T-helper 1 cell treated with Interleukin-12 subunit alpha and Interleukin-12 subunit beta and Interleukin-4 antibody, amounts not matched to agents 30 μg/mL and 1 μg/mL, for 36 hours (primary cell): Measurements from ENCODE around the gene CPNE9.

Source experiments
- H3K27ac Mint-ChIP-seq: one replicate; pipeline ENCODE4 v1.8.0; 2021; ENCODE audit warnings: mild to moderate bottlenecking, mixed read lengths
- H3K27me3 Mint-ChIP-seq: one replicate; pipeline ENCODE4 v1.8.0; 2021; ENCODE audit warnings: low read depth, mixed read lengths
- H3K36me3 Mint-ChIP-seq: one replicate; pipeline ENCODE4 v1.8.0; 2021; ENCODE audit warnings: low read depth, mixed read lengths
- H3K4me1 Mint-ChIP-seq: one replicate; pipeline ENCODE4 v1.8.0; 2021; ENCODE audit warnings: low read depth, mixed read lengths
- H3K4me3 Mint-ChIP-seq: one replicate; pipeline ENCODE4 v1.8.0; 2021; ENCODE audit warnings: mild to moderate bottlenecking, moderate library complexity, mixed read lengths
- H3K9me3 Mint-ChIP-seq: one replicate; pipeline ENCODE4 v1.8.0; 2021; ENCODE audit warnings: mixed read lengths

Gene CPNE9

DNA sequence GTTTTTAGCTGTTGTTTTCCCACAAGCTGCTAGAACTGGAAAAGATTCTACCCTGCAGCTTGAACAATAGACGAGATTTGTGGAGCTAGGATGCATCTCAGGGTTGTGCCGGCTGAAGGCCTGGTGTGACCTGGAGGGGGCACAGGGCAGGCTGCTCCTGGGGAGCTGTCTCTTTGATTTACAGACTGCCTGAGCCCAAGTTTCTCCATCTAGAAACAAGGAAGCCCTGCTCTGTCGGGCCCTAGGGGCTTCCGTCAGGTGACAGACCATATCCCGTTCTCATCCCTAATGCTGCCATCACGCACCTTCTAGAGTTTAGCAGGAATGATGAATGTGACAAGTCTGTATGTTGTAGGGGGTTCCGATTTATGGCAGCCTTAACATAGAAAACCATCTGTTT, 7.9 kb upstream of the CPNE9 start:
- no peaks in the 10 kb centered on the region for H3K9me3 Mint-ChIP-seq
- no peak overlapping the region for H3K27ac Mint-ChIP-seq
- no peaks in the 10 kb centered on the region for H3K4me1 Mint-ChIP-seq
- no peak overlapping the region for H3K4me3 Mint-ChIP-seq
- H3K27me3 Mint-ChIP-seq, result no peaks in the 10 kb centered on the region
- H3K36me3 Mint-ChIP-seq, result peaks cover 21% of the 10 kb centered on the region

DNA sequence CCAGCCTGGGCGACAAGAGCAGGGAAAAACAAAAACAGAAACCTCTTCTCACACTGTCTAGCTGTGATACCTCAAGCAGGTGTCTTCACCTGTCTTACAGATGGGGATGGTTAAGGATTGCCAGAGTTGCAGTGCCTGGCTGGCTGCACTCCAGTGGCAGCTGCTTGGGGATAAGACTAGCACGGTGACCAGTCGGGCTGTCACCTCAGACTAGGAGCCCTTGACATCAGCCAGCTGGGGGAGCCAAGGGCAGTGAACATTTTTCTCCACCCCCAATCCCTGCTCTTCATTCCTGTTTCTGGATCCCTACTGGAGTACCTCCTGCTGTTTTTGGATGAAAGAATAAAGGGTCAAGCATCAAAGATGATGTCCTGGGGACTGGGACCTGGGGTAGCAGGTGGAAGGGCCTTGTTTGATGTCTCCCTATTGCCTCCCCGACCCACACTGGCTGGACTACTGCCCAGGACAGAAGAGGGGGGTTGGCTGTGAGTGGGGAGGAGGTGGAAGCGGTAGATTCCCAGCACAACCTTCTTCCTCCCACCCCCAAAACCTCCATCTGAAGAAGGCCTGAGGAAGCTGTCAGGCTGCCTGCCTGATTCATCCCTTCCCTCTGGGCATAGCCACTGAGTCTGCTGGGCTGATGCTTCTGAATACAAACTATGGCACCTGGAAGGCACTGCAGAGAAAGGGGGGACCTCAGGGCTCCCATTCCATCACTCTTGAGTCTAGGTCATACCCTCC, 7.0 kb upstream of the CPNE9 start:
- Mint-ChIP-seq H3K9me3 (no peaks in the 10 kb centered on the region), H3K36me3 (peaks cover 21% of the 10 kb centered on the region)

GRCh38 chr3:9697892-9698291, 5.7 kb upstream of the CPNE9 start:
- H3K9me3 Mint-ChIP-seq, result no peaks in the 10 kb centered on the region
- H3K4me3 Mint-ChIP-seq, result no peak overlapping the region
- no peak overlapping the region for H3K27ac Mint-ChIP-seq
- H3K4me1 Mint-ChIP-seq, result no peaks in the 10 kb centered on the region
- H3K36me3 Mint-ChIP-seq, result peaks cover 26% of the 10 kb centered on the region
- peaks cover 6% of the 10 kb centered on the region for H3K27me3 Mint-ChIP-seq

More for the DNA sequence above, 7.0 kb upstream of the CPNE9 start:
- Mint-ChIP-seq H3K27me3 (no peaks in the 10 kb centered on the region), H3K27ac (no peak overlapping the region), H3K4me1 (no peaks in the 10 kb centered on the region), H3K4me3 (no peak overlapping the region)

- H3K9me3 Mint-ChIP-seq, result no peaks in the 10 kb centered on the region
- H3K4me3 Mint-ChIP-seq, result no peak overlapping the region
- no peak overlapping the region for H3K27ac Mint-ChIP-seq
- peaks cover 10% of the 10 kb centered on the region for H3K27me3 Mint-ChIP-seq
- peaks cover 25% of the 10 kb centered on the region for H3K36me3 Mint-ChIP-seq
- H3K4me1 Mint-ChIP-seq, result no peaks in the 10 kb centered on the region
These were observed 5.3 kb upstream of the CPNE9 start for GRCh38 chr3:9698293-9698692.

- H3K36me3 Mint-ChIP-seq, result peaks cover 20% of the 10 kb centered on the region
- H3K4me1 Mint-ChIP-seq, result peaks cover 2% of the 10 kb centered on the region
- H3K27ac Mint-ChIP-seq, result no peak overlapping the region
- no peaks in the 10 kb centered on the region for H3K9me3 Mint-ChIP-seq
- H3K27me3 Mint-ChIP-seq, result peaks cover 27% of the 10 kb centered on the region
- H3K4me3 Mint-ChIP-seq, result no peak overlapping the region
These were observed 3.1 kb upstream of the CPNE9 start for GRCh38 chr3:9700536-9700935.

GRCh38 chr3:9701006-9701405, 2.6 kb upstream of the CPNE9 start:
- H3K27ac Mint-ChIP-seq, result no peak overlapping the region

GRCh38 chr3:9701711-9702110, 1.9 kb upstream of the CPNE9 start:
- Mint-ChIP-seq H3K4me3 (no peak overlapping the region), H3K36me3 (peaks cover 20% of the 10 kb centered on the region)

More at GRCh38 chr3:9701006-9701405, 2.6 kb upstream of the CPNE9 start:
- Mint-ChIP-seq H3K36me3 (peaks cover 20% of the 10 kb centered on the region), H3K4me3 (no peak overlapping the region), H3K4me1 (peaks cover 2% of the 10 kb centered on the region), H3K27me3 (peaks cover 32% of the 10 kb centered on the region), H3K9me3 (no peaks in the 10 kb centered on the region)

DNA sequence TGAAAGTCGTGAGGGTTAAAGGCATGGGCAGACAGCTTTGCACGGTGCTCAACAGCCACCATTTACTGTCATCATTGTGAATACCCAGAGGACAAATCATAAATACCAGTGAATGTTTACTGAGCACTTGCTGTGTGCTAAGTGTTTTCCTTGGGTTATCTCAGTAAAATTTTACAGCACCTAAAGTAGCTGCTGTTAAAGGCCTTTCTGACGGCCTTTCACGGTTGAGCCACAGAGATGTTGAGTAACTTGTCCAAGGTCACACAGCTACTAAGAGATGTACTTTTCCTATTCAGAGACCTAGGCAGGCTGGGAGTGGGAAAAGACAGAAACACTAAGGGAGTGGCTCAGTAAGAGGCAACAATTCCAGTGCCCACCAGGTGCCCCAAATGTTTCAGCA, 393 bp upstream of the CPNE9 start:
- H3K9me3 Mint-ChIP-seq, result no peaks in the 10 kb centered on the region
- peaks cover 2% of the 10 kb centered on the region for H3K4me1 Mint-ChIP-seq
- peaks cover 46% of the 10 kb centered on the region for H3K27me3 Mint-ChIP-seq
- no peak overlapping the region for H3K27ac Mint-ChIP-seq
- H3K36me3 Mint-ChIP-seq, result peaks cover 15% of the 10 kb centered on the region
- H3K4me3 Mint-ChIP-seq, result no peak overlapping the region

More at GRCh38 chr3:9701711-9702110, 1.9 kb upstream of the CPNE9 start:
- H3K27ac Mint-ChIP-seq, result no peak overlapping the region
- H3K9me3 Mint-ChIP-seq, result no peaks in the 10 kb centered on the region
- peaks cover 39% of the 10 kb centered on the region for H3K27me3 Mint-ChIP-seq
- H3K4me1 Mint-ChIP-seq, result peaks cover 2% of the 10 kb centered on the region

- Mint-ChIP-seq H3K4me1 (peaks cover 2% of the 10 kb centered on the region), H3K27me3 (peaks cover 48% of the 10 kb centered on the region), H3K9me3 (no peaks in the 10 kb centered on the region), H3K27ac (no peak overlapping the region), H3K4me3 (peak overlapping the region; percentile 46), H3K36me3 (peaks cover 13% of the 10 kb centered on the region)
These were observed 1.0 kb downstream of the CPNE9 start for GRCh38 chr3:9704347-9705322.

DNA sequence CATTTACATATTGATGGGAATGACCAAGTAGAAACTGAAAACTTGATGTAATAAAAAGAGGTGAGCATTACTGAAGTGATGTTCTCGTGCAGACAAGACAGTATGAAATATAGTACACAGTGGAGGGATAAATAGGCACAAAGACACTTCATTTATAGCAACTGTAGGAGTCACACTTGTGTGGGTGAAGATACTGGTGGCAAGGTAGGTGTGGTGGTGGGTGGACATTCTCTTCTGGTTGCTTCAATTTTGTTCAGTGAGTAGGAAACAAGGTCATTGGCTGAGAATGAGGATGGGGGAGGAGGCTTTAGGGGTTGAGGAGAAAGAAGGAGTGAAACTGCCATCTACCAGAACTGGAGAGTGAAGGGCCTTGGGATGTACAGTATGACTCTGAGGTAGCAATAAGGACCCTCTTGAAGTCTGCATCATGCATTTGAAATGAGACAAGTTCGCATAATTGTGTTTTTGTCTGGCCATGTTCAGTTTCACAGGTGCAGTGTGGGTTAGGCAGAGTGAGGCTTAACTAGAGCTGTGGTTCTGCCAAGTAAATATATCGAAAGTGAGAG, 6.6 kb downstream of the CPNE9 start:
- H3K27me3 Mint-ChIP-seq, result peaks cover 33% of the 10 kb centered on the region
- no peaks in the 10 kb centered on the region for H3K36me3 Mint-ChIP-seq
- no peak overlapping the region for H3K27ac Mint-ChIP-seq
- H3K4me3 Mint-ChIP-seq, result no peak overlapping the region
- no peaks in the 10 kb centered on the region for H3K9me3 Mint-ChIP-seq
- H3K4me1 Mint-ChIP-seq, result no peaks in the 10 kb centered on the region

GRCh38 chr3:9712415-9712814, 8.8 kb downstream of the CPNE9 start:
- Mint-ChIP-seq H3K4me3 (no peak overlapping the region), H3K27ac (no peak overlapping the region), H3K27me3 (peaks cover 23% of the 10 kb centered on the region), H3K9me3 (no peaks in the 10 kb centered on the region), H3K4me1 (no peaks in the 10 kb centered on the region), H3K36me3 (no peaks in the 10 kb centered on the region)

DNA sequence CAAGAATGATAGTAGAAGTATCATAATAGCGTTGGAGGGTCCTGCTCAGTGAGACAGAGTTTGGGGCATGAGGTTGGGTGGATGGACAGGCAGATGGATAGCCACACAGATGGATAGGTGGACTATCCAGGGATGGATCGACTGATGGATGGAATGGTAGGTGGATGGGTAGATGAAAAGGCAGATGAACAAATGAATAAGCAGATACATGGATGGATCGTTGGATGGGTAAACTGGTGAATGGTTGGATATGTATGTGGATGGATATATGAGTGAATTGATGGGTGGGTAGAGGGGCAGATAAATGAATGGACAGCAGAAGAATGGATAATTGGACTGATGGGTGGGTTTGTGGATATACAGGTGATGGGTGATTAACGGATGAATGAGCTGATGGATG, 9.5 kb downstream of the CPNE9 start:
- Mint-ChIP-seq H3K27me3 (peaks cover 23% of the 10 kb centered on the region), H3K36me3 (no peaks in the 10 kb centered on the region), H3K4me1 (no peaks in the 10 kb centered on the region), H3K9me3 (no peaks in the 10 kb centered on the region), H3K4me3 (no peak overlapping the region), H3K27ac (no peak overlapping the region)

- Mint-ChIP-seq H3K4me1 (no peaks in the 10 kb centered on the region), H3K36me3 (no peaks in the 10 kb centered on the region), H3K9me3 (no peaks in the 10 kb centered on the region), H3K4me3 (no peak overlapping the region), H3K27ac (no peak overlapping the region), H3K27me3 (peaks cover 20% of the 10 kb centered on the region)
These were observed 11.5 kb downstream of the CPNE9 start for GRCh38 chr3:9715136-9715535.

GRCh38 chr3:9715764-9716437, 12.3 kb downstream of the CPNE9 start:
- no peaks in the 10 kb centered on the region for H3K9me3 Mint-ChIP-seq
- no peak overlapping the region for H3K4me3 Mint-ChIP-seq
- no peaks in the 10 kb centered on the region for H3K4me1 Mint-ChIP-seq
- H3K27ac Mint-ChIP-seq, result no peak overlapping the region
- H3K27me3 Mint-ChIP-seq, result peaks cover 20% of the 10 kb centered on the region
- no peaks in the 10 kb centered on the region for H3K36me3 Mint-ChIP-seq
